ENCODE data around the gene LCLAT1. TPM values are rescaled to one million over a fixed set of nuclear protein-coding genes. Genes with fewer than 3 reads are reported as not detected.

LCLAT1 gene
- total RNA-seq, 2 donors from 2014 or later: 30.2 to 34.2 TPM

- no peak overlapping the region for H3K4me3 Mint-ChIP-seq
- H3K27me3 Mint-ChIP-seq (ENCODE audit: insufficient read depth): peaks cover 2% of the 10 kb centered on the region
- H3K4me3 ChIP-seq (ENCODE audit: low read length): no peak overlapping the region
- H3K36me3 Mint-ChIP-seq (ENCODE audit: low read depth): no peaks in the 10 kb centered on the region
- TF ChIP-seq CTCF (conservative IDR thresholded peaks at IDR 0.05): no peak
- no peak overlapping the region for H3K27ac Mint-ChIP-seq
- DNase-seq: no peak
- no peaks in the 10 kb centered on the region for H3K36me3 ChIP-seq (ENCODE audit: control insufficient read depth, insufficient read depth, low read length)
- no peaks in the 10 kb centered on the region for H3K27me3 ChIP-seq (ENCODE audit: control insufficient read depth, insufficient read depth, low read length, poor library complexity, severe bottlenecking)
- H3K4me1 ChIP-seq (ENCODE audit: control insufficient read depth, insufficient read depth, low read length): peaks cover 6% of the 10 kb centered on the region
- H3K4me1 Mint-ChIP-seq: no peaks in the 10 kb centered on the region
- WGBS, 2 experiments (ENCODE audit: insufficient coverage in 1 of 2, insufficient read length in 1 of 2): 98 to 100% methylated on average over 1 to 3 of the region's 3 CpGs
- H3K9me3 Mint-ChIP-seq: no peaks in the 10 kb centered on the region
- no peak overlapping the region for H3K9ac ChIP-seq (ENCODE audit: extremely low read depth, low read length, poor library complexity, severe bottlenecking)
- no peaks in the 10 kb centered on the region for H3K9me3 ChIP-seq (ENCODE audit: control insufficient read depth, low read length)
- no peak overlapping the region for H3K27ac ChIP-seq (ENCODE audit: low read depth, low read length)
These were observed 7.8 kb upstream of the LCLAT1 start for GRCh38 chr2:30439296-30439695.

- Mint-ChIP-seq H3K27ac (no peak overlapping the region), H3K4me3 (no peak overlapping the region), H3K36me3 (ENCODE audit: low read depth) (no peaks in the 10 kb centered on the region), H3K9me3 (no peaks in the 10 kb centered on the region), H3K27me3 (ENCODE audit: insufficient read depth) (peaks cover 2% of the 10 kb centered on the region), H3K4me1 (no peaks in the 10 kb centered on the region)
- no peak overlapping the region for H3K4me3 ChIP-seq (ENCODE audit: low read length)
- H3K27ac ChIP-seq (ENCODE audit: low read depth, low read length): no peak overlapping the region
- H3K4me1 ChIP-seq (ENCODE audit: control insufficient read depth, insufficient read depth, low read length): peaks cover 6% of the 10 kb centered on the region
- TF ChIP-seq CTCF (conservative IDR thresholded peaks at IDR 0.05): no peak
- H3K9me3 ChIP-seq (ENCODE audit: control insufficient read depth, low read length): no peaks in the 10 kb centered on the region
- DNase-seq: no peak
- WGBS, 2 experiments (ENCODE audit: insufficient coverage in 1 of 2, insufficient read length in 1 of 2): 95 to 100% methylated on average over 4 to 5 of the region's 5 CpGs
- no peaks in the 10 kb centered on the region for H3K27me3 ChIP-seq (ENCODE audit: control insufficient read depth, insufficient read depth, low read length, poor library complexity, severe bottlenecking)
- H3K36me3 ChIP-seq (ENCODE audit: control insufficient read depth, insufficient read depth, low read length): no peaks in the 10 kb centered on the region
- no peak overlapping the region for H3K9ac ChIP-seq (ENCODE audit: extremely low read depth, low read length, poor library complexity, severe bottlenecking)
These were observed 7.2 kb upstream of the LCLAT1 start for GRCh38 chr2:30439879-30440278.

GRCh38 chr2:30441023-30441422 is 6.0 kb upstream of the LCLAT1 start:
- 87 to 93% methylated on average over 3 to 6 of the region's 7 CpGs for WGBS, 2 experiments (ENCODE audit: insufficient coverage in 1 of 2, insufficient read length in 1 of 2)
- H3K27ac Mint-ChIP-seq: no peak overlapping the region

More at GRCh38 chr2:30441023-30441422, 6.0 kb upstream of the LCLAT1 start:
- no peak overlapping the region for H3K9ac ChIP-seq (ENCODE audit: extremely low read depth, low read length, poor library complexity, severe bottlenecking)
- no peaks in the 10 kb centered on the region for H3K9me3 ChIP-seq (ENCODE audit: control insufficient read depth, low read length)
- no peak overlapping the region for H3K27ac ChIP-seq (ENCODE audit: low read depth, low read length)
- no peaks in the 10 kb centered on the region for H3K36me3 ChIP-seq (ENCODE audit: control insufficient read depth, insufficient read depth, low read length)
- H3K4me3 ChIP-seq (ENCODE audit: low read length): no peak overlapping the region
- no peaks in the 10 kb centered on the region for H3K27me3 ChIP-seq (ENCODE audit: control insufficient read depth, insufficient read depth, low read length, poor library complexity, severe bottlenecking)
- TF ChIP-seq CTCF (conservative IDR thresholded peaks at IDR 0.05): peak; percentile 22
- H3K4me1 Mint-ChIP-seq: no peaks in the 10 kb centered on the region
- H3K4me3 Mint-ChIP-seq: no peak overlapping the region
- H3K27me3 Mint-ChIP-seq (ENCODE audit: insufficient read depth): peaks cover 8% of the 10 kb centered on the region
- peaks cover 6% of the 10 kb centered on the region for H3K4me1 ChIP-seq (ENCODE audit: control insufficient read depth, insufficient read depth, low read length)
- no peak for DNase-seq
- H3K36me3 Mint-ChIP-seq (ENCODE audit: low read depth): no peaks in the 10 kb centered on the region
- no peaks in the 10 kb centered on the region for H3K9me3 Mint-ChIP-seq

All from endodermal cell (in vitro differentiated cells).